NCI-H510A (cell line): ENCODE results near the gene GAL3ST2.
"Not testable (repeated sequence)": the region's sequence is repeated elsewhere in the genome, so short reads cannot be mapped to it uniquely, and the experiment has no call there.

Source experiments
- DNase-seq: peaks from one replicate; lab custom pipeline; 2025; lab: John Stamatoyannopoulos, UW

GAL3ST2 gene

GRCh38 chr2:241776336-241777169 is at the start of gene GAL3ST2:
TSS of gene GAL3ST2 (plus strand) at chr2:241776822. CDS start at chr2:241776956, 134 bp downstream.
- DNase-seq = no peak

GRCh38 chr2:241728000-241728399 is 48.6 kb upstream of the GAL3ST2 start:
- no peak for DNase-seq

- no peak for DNase-seq
Observed at GRCh38 chr2:241728627-241729026, 48.0 kb upstream of the GAL3ST2 start.

GRCh38 chr2:241729868-241730267 is 46.8 kb upstream of the GAL3ST2 start:
- no peak for DNase-seq

- no peak for DNase-seq
Observed at GRCh38 chr2:241730671-241731293, 45.8 kb upstream of the GAL3ST2 start.

- DNase-seq = not testable (repeated sequence)
Observed at GRCh38 chr2:241732513-241733186, 44.0 kb upstream of the GAL3ST2 start.

- DNase-seq = no peak
Observed at GRCh38 chr2:241733391-241734207, 43.0 kb upstream of the GAL3ST2 start.

- no peak for DNase-seq
Observed at GRCh38 chr2:241734208-241734466, 42.5 kb upstream of the GAL3ST2 start.

GRCh38 chr2:241734467-241735208 is 42.0 kb upstream of the GAL3ST2 start, which contains the start of gene D2HGDH:
TSS of gene D2HGDH (plus strand) at chr2:241734630. CDS start at chr2:241735225, 595 bp downstream.
- DNase-seq = peak; percentile 61

GRCh38 chr2:241736111-241736510 is 40.5 kb upstream of the GAL3ST2 start:
- no peak for DNase-seq

- no peak for DNase-seq
Observed at GRCh38 chr2:241738040-241738686, 38.5 kb upstream of the GAL3ST2 start.

- no peak for DNase-seq
Observed at GRCh38 chr2:241739177-241739576, 37.4 kb upstream of the GAL3ST2 start.

GRCh38 chr2:241739651-241740050 is 37.0 kb upstream of the GAL3ST2 start:
- no peak for DNase-seq

- no peak for DNase-seq
Observed at GRCh38 chr2:241741016-241741415, 35.6 kb upstream of the GAL3ST2 start.

GRCh38 chr2:241742320-241742939 is 34.2 kb upstream of the GAL3ST2 start:
- no peak for DNase-seq

- DNase-seq = not testable (repeated sequence)
Observed at GRCh38 chr2:241743008-241743407, 33.6 kb upstream of the GAL3ST2 start.

GRCh38 chr2:241743620-241744019 is 33.0 kb upstream of the GAL3ST2 start:
- DNase-seq = no peak

GRCh38 chr2:241744028-241744754 is 32.4 kb upstream of the GAL3ST2 start:
- no peak for DNase-seq

- no peak for DNase-seq
Observed at GRCh38 chr2:241745276-241745675, 31.3 kb upstream of the GAL3ST2 start.

GRCh38 chr2:241746084-241746483 is 30.5 kb upstream of the GAL3ST2 start:
- no peak for DNase-seq
